NCI-H748 (cell line): Measurements from ENCODE around the gene CXCL16.
"Not testable (repeated sequence)": the region's sequence is repeated elsewhere in the genome, so short reads cannot be mapped to it uniquely, and the experiment has no call there.

Experiments used
- DNase-seq: peaks from one replicate; lab custom pipeline; 2025; ENCODE audit not compliant: unreplicated experiment; lab: John Stamatoyannopoulos, UW

The CXCL16 gene

DNA sequence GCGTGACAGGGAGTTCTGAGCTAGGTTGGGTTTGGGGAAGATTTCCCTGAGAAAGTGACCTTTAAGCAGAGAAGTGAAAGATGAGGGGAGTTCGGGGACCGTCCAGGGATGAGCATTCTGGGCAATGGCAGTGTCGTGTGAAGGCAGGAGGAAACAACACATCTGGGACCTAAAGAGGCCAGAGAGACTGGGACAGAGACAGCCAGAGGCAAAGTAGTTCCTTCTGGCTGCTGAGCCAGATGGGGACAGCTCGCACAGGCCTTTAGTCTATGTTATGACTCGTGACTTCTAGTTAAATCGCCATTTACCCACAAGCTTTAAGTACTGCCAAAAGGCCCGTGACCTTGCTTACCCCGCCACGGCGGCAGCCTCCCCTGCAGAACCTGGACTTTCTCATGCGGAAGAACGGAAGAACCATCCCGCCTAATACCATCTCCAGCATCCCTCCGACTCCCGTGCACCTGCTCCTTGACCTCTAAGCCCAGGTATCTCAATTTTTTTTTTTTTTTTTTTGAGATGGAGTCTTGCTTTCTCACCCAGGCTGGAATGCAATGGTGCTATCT, 17.0 kb downstream of the CXCL16 start:
- no peak for DNase-seq

DNA sequence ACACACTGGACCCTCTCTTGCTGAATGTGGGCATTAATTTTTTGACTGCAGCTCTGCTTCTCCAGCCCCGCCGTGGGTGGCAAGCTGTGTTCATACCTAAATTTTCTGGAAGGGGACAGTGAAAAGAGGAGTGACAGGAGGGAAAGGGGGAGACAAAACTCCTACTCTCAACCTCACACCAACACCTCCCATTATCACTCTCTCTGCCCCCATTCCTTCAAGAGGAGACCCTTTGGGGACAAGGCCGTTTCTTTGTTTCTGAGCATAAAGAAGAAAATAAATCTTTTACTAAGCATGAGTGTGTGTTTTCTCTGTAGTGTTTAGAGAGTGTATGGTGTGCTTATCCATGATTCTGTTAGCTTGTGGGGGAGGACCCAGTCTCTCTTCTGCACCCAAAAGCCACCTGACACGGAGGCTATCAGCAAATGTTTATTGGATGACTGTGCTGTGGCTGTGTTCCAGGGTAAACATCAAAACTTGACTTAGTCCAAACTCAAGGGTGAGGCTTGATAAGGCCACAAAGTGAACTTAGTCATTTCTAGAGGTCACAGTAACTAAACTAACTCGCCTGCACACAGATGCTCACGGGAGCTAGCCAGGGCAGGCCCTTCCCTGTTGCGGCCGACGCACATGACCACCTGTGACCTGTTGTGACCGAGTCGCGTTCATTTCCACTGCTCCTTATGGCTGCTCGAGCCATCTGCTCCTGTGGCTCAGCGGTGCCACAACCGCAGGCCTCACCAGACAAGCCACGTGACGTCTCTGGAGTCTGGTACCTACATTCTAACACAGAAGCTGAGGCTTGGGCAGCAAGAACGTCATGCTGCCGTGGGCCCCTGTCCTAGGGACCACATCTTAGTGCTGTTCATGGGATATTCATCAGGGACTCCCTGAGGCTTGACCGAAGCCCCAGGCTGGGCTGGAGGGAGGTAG, 18.3 kb downstream of the CXCL16 start:
- no peak for DNase-seq

GRCh38 chr17:4720787-4721186, 18.9 kb downstream of the CXCL16 start:
- DNase-seq, result no peak

- DNase-seq, result no peak
Measured at GRCh38 chr17:4719684-4720221, 20.0 kb downstream of the CXCL16 start.

DNA sequence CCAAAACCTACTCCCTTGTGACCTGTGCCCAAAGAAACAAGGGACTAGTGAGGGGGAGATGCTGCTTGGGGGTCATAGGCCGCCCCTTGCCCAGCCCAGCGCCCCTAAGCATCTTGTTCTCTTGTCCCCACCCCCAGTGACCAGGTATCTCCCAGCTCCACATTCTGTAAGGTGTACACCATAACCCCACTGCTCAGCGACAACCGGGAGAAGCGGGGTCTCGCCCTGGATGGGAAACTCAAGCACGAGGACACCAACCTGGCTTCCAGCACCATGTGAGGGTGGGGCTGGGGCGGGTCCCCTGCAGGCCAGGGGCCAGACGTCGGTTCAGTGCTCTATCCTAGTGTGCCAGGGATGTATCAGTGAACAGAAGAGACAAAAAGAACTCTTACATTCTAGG, 20.6 kb downstream of the CXCL16 start:
- DNase-seq, result no peak

- DNase-seq, result no peak
Measured at GRCh38 chr17:4718276-4718675, 21.5 kb downstream of the CXCL16 start.

DNA sequence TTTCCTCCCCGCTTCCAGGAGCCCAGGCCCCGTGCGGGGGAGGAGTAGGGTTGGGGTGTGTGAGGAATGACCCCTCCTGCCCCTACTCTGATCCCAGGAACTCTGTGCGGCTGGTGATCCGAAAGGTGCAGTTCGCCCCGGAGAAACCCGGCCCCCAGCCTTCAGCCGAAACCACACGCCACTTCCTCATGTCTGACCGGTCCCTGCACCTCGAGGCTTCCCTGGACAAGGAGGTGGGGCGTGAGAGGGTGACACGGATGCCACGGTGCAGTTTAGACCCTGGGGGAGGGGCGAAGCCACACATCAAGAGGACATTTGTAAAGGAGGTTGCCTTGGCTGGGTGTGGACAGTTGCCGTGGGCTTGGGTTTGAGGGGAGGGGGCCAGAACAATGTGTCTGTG, 21.9 kb downstream of the CXCL16 start:
- DNase-seq, result no peak

DNA sequence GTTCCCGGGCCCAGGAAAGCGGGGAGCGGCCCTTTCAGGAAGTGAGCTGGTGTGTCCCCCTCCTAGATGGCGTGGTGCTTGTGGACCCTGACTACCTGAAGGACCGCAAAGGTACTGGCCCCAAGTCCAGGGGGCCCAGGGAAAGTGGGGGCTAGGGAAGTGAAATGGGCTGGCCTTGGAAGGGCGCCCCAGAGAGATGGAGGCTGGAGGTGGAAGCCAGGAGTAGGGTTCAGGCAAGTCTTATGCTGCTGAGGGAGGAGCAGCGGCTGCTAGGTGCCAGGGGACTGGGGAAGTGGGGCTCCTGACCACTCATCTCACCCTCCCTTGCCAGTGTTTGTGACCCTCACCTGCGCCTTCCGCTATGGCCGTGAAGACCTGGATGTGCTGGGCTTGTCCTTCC, 23.6 kb downstream of the CXCL16 start:
- no peak for DNase-seq

GRCh38 chr17:4715063-4715744, 24.5 kb downstream of the CXCL16 start:
- DNase-seq, result no peak

DNA sequence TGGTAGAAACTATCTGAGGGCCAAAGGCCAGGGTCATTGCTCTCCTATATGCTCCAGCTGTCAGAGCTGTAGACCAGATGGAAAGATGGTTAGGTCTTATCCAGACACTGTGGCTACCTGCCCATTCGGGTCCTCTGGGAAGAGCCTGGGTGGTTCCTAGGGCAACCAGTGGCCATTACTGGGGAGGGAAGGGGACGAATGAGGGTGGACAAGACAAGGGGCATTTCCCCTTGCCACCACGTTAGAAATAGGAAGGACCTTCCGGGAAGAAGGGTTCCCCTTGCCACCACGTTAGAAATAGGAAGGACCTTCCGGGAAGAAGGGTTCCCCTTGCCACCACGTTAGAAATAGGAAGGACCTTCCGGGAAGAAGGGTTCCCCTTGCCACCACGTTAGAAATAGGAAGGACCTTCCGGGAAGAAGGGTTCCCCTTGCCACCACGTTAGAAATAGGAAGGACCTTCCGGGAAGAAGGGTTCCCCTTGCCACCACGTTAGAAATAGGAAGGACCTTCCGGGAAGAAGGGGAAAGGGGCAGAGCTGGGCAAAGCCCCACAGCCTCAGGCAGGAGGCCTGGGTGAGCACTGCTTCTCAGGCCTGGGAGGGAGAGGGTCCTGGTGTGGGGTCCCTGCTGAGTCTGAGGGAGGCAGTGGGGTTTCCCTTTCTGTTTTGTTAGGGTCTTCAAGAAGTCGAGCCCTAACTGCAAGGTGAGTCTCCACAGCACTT, 25.2 kb downstream of the CXCL16 start:
- DNase-seq, result not testable (repeated sequence)

DNA sequence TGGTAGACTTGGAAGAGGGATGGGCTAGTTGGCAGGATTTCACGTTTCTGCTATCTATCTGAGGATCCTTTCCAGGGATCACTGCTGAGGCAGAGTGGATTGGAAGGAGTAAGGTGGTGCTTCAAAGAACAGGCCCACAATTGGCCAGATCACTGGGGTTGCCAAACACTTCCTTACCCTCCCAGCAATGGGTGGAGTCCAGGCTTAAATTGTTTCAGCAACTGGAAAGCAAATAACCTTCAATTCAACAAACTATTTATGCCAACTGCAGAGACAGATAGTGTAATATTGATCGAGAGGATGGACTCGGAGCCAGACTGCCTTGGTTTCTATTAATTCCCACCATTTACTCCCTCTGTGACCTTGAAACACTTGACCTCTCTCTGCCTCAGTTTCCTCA, 27.2 kb downstream of the CXCL16 start:
- DNase-seq, result no peak

- DNase-seq, result no peak
Measured at GRCh38 chr17:4711661-4712181, 28.0 kb downstream of the CXCL16 start.

DNA sequence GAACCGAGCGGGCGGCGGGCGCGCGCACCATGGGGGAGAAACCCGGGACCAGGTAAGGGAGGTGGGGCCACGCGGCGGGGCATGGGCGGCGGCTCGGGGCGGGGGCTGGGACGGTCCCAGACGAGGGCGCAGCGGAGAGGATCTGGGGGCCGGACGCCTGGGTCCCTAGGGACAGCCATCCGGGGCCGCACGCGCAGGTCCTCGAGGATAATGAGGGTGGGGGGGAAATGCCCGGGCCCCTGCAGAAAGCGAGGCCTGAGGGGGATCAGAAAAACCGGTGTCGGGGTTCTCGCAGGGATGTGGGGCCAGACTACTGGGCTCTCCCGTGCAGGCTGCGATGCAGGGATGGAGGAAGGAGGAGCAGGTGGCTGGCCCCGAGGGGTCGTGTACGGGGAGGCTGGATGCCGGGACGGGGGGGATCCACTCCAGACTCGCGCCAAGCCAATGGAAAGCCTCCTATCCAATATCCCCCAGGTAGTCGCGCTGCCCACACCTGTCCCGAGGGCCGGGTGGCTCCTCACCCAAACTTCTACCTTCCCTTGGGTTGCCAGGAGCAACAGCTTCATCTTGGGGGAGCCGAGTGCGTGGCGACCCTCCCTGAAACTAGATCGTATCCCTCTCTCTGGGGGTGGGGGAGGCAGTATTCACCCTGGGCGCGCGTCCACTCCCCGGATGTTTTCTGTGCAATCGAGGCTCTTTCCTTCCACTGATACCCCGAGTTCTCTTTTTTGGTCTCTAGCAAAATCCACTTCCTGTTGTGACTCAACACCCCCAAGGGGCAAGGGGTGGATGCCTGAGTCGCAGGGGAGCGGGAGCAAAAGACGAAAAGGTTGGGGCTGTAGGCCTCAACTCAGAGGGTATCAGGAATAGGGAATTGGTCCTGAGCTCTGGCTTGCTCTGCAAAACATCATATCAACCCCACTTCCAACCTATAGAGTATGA, 28.8 kb downstream of the CXCL16 start:
- no peak for DNase-seq

- peak; percentile 100 for DNase-seq
Measured at GRCh38 chr17:4709794-4710692, 29.7 kb downstream of the CXCL16 start, which contains the start of gene ARRB2. Gene ARRB2, plus strand, starts transcription at chr17:4710632. Its CDS starts 90 bp downstream, at chr17:4710722.

DNA sequence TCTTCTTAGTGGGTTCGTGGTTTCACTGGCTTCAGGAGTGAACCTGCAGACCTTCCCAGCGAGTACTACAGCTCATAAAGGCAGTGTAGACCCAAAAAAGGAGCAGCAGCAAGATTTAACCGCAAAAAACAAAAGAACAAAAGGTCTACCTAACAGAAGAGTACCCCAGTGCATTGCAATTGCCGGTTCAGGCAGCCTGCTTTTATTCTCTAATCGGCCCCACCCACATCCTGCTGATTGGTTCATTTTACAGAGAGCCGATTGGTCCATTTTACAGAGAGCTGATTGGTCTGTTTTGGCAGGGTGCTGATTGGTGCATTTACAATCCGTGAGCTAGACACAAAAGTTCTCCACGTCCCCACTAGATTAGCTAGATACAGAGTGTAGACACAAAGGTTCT, 31.3 kb downstream of the CXCL16 start:
- peak; percentile 67 for DNase-seq

DNA sequence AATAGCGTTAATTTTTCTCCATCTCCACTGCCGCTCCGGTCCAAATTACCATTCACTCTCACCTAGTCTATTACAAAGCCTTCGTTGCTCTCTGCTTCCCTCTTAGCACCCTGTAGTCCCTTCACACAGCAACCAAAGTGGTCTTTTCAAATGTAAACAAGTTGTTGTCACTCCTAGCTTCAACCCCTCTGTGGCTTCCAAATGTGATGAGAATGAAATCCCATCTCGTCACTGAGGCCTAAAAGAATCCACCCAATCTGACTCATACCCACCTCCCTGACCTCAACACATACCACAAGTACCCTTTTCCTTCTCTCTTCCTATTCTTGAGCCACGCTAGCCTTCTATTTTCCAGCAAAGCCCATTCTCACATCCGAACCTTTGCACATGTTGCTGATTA, 33.6 kb downstream of the CXCL16 start:
- no peak for DNase-seq

GRCh38 chr17:4704991-4705390, 34.7 kb downstream of the CXCL16 start:
- no peak for DNase-seq

DNA sequence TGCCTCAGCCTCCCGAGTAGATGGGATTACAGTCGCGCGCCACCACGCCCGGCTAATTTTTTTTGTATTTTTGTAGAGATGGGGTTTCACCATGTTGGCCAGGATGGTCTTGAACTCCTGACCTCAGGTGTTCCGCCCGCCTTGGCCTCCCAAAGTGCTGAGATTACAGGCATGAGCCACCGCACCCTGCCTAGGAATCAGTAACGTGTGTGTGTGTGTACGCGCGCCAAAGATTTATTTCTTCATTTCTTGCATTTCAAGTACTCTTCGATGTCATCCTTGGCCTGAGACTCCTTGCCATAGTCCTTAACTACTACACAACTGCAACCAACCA, 35.2 kb downstream of the CXCL16 start:
- DNase-seq, result not testable (repeated sequence)

DNA sequence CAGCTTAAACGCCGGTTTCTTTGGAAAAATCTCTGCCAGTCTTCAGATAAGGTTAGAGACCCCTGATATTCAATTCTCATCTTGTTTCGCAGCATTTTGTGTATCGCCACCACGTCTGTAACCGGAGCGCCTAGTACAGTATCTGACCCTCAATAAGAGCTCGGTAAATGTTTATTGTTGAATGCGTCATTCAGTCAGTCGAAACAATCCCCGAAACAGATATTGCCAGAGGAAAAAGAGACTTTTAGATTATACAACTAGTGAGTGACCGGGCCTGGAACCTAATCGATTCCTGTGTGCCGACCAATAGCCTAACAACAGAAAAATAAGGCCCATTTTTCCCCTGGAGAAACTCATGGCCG, 36.4 kb downstream of the CXCL16 start:
- DNase-seq, result no peak
